ENCODE measurements around the gene NMU. TPM values are rescaled to one million over a fixed set of nuclear protein-coding genes. Genes with fewer than 3 reads are reported as not detected.

NMU gene
- total and polyA plus RNA-seq, 9 of the 15 experiments (the other 6 are each of a cell fraction or from before 2014, with no cell fraction given): 73.8 to 846 (median 599) TPM

- Histone ChIP-seq H3K9ac (ENCODE audit: insufficient read depth in 1 of 2, low read depth in 2 of 2, low read length in 2 of 2) (no peak overlapping the region), H3K27ac (ENCODE audit: extremely low read depth, low read depth, low read length) (no peak overlapping the region), H3K9me1 (ENCODE audit: control insufficient read depth, insufficient read depth, low read length) (no peaks in the 10 kb centered on the region), H3K4me1 (replicated peaks in 1 of 2; ENCODE audit: control insufficient read depth in 2 of 2, insufficient read depth in 2 of 2, low read length in 2 of 2) (peaks cover 9 to 12% of the 10 kb centered on the region in 2 experiments; a peak in 4 of 5 replicates), H3K4me3 (no peak overlapping the region), H3K79me2 (ENCODE audit: control insufficient read depth, insufficient read depth, low read length) (peaks cover 11% of the 10 kb centered on the region), H4K20me1 (replicated peaks; ENCODE audit: control insufficient read depth, insufficient read depth, low read length) (no peaks in the 10 kb centered on the region), H3K9me3 (replicated peaks; ENCODE audit: control insufficient read depth, insufficient read depth, low read depth, low read length) (no peaks in the 10 kb centered on the region), H3K4me2 (ENCODE audit: insufficient read depth, low read length) (no peak overlapping the region), H3K36me3 (ENCODE audit: control insufficient read depth, insufficient read depth, low read length) (no peaks in the 10 kb centered on the region), H2AFZ (ENCODE audit: low read depth, low read length) (no peak overlapping the region), H3K27me3 (ENCODE audit: control insufficient read depth in 2 of 2, insufficient read depth in 2 of 2, low read length in 2 of 2) (no peaks in the 10 kb centered on the region)
- ChIA-PET CTCF (ENCODE audit: low intra/inter-chr PET ratio) (no interaction called here), POLR2A (no interaction called here)
- TF ChIP-seq EP400 (IDR thresholded peaks at IDR 0.05): peak; percentile 13; the same call in 1 of the 2 replicates
- TF ChIP-seq MEIS2 (IDR thresholded peaks at IDR 0.05; ENCODE audit: partially characterized antibody): peak; percentile 30
- no peak for TF ChIP-seq GTF2E2 (tag; IDR thresholded peaks at IDR 0.05)
- peak; percentile 16 to 52; a peak in 3 of 4 replicates for TF ChIP-seq KDM1A (IDR thresholded peaks at IDR 0.05)
- TF ChIP-seq SRF (CRISPR knock-in tag; IDR thresholded peaks at IDR 0.05): no peak
- no peak for TF ChIP-seq DIDO1 (tag; IDR thresholded peaks at IDR 0.05; ENCODE audit: low read depth)
- no peak for TF ChIP-seq ZNF384 (IDR thresholded peaks at IDR 0.05; ENCODE audit: low read depth, low read length)
- TF ChIP-seq SNIP1 (IDR thresholded peaks at IDR 0.05; ENCODE audit: low read depth): no peak
- TF ChIP-seq JUND (IDR thresholded peaks at IDR 0.05; ENCODE audit: borderline replicate concordance, low read depth, low read length): peak; percentile 31; the same call in 1 of the 2 replicates
- peak; percentile 41; the same call in 1 of the 3 replicates for TF ChIP-seq JUND (tag; IDR thresholded peaks at IDR 0.05; ENCODE audit: borderline replicate concordance, low read depth, low read length)
- peak; percentile 10; the same call in 1 of the 2 replicates for TF ChIP-seq TCF3 (CRISPR knock-in tag; IDR thresholded peaks at IDR 0.05)
- TF ChIP-seq ZEB2 (IDR thresholded peaks at IDR 0.05): 0 out of 2 replicates have a peak, but pooled peaks have one; percentile 25
- TF ChIP-seq MTF1 (CRISPR knock-in tag; IDR thresholded peaks at IDR 0.05; ENCODE audit: borderline replicate concordance): no peak
- peak; percentile 33; the same call in 1 of the 2 replicates for TF ChIP-seq CBFA2T3 (IDR thresholded peaks at IDR 0.05)
- no peak for TF ChIP-seq XRCC5 (IDR thresholded peaks at IDR 0.05; ENCODE audit: low read depth, low read length)
- peak; percentile 33; the same call in 1 of the 2 replicates for TF ChIP-seq DPF2 (IDR thresholded peaks at IDR 0.05)
- no peak for TF ChIP-seq CBX8 (IDR thresholded peaks at IDR 0.05; ENCODE audit: borderline replicate concordance, extremely low read depth, low read depth, low read length, poor library complexity, severe bottlenecking)
- no peak for TF ChIP-seq TCF15 (CRISPR knock-in tag; IDR thresholded peaks at IDR 0.05)
- peak; percentile 77 for TF ChIP-seq FOSL1 (tag; conservative IDR thresholded peaks at IDR 0.05)
- TF ChIP-seq ATF3 (IDR thresholded peaks at IDR 0.05): peak; percentile 50; the same call in 1 of the 2 replicates
- TF ChIP-seq ATF3 (CRISPR knock-in tag; conservative IDR thresholded peaks at IDR 0.05): no peak
- BruUV-seq (replicated peaks): no TSS peak
- DNase-seq (ENCODE audit: extremely low read depth in 1 of 4, low spot score in 3 of 4) (no peak), FAIRE-seq (peak; percentile 11), ATAC-seq (no peak)
- WGBS (ENCODE audit: insufficient coverage, low coverage, missing lambda C conversion rate): 2% methylated on average over 2 of the region's 2 CpGs
- intact Hi-C loops (cut with micrococcal nuclease): loop anchor here (5.0 to 10.0 kb wide), 5 partner anchors 87 to 365 kb away; partner anchors contain the start of genes NMU and SRD5A3
- in situ Hi-C loops (cut with MboI): loop anchor here (10.0 kb wide), 1 partner anchor 205 kb away; the partner anchor contains the start of gene SRD5A3
Measured at GRCh38 chr4:55549888-55550287, 86.2 kb downstream of the NMU start.

Data from K562 (cell line).